OCI-LY3 (cell line): ENCODE measurements around the gene TCEAL9.

Experiments
- EZH2phosphoT487 ChIP-seq: fragments of 200-600 bp; shearing (Covaris generic); IDR thresholded peaks from 2 replicates; pipeline ENCODE4 v1.6.1; 2018; ENCODE audit warnings: antibody characterized with exemption, mixed run types, low read depth
- TF ChIP-seq, protein P1 (sequence below): fragments of 200-600, 300-600 bp; sonication (generic); IDR thresholded peaks from 2 replicates; pipeline ENCODE4 v1.5.1; 2014; ENCODE audit warnings: antibody characterized with exemption, low read length, low read depth

DNA sequence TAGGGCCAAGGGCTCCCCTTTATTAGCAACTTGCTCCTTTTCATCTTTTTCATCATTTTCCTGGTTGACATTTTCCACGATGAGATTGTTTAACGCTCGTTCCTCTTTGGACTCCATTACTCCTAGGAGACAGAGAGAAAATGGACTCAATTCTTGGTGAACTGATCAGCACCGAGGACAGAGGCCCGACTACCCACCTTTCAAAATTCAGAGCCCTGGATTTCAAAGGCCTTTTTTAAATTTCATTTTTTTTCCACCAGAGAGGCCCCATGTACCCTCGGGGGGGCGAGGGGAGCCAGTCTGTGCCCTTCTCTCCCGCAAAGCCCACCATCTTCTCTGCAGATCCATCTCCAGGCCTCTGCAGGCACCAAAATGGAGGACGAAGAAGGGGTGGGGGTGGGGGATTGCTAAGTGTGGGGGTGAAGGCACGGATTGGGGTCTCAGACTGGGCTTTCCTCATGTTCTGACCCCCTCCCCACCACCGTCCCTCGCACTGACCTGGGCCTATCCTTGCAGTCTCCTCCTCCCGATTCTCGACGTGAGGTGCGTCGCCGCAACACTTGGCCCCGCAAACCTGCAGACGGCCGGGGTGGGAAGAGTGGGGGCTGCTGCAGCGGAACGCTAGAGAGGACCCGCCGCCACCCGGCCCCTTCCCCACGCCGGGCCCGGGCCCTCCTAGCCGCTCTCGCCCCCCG lies 46.3 kb upstream of the TCEAL9 start:
- TF ChIP-seq, protein P1, sequence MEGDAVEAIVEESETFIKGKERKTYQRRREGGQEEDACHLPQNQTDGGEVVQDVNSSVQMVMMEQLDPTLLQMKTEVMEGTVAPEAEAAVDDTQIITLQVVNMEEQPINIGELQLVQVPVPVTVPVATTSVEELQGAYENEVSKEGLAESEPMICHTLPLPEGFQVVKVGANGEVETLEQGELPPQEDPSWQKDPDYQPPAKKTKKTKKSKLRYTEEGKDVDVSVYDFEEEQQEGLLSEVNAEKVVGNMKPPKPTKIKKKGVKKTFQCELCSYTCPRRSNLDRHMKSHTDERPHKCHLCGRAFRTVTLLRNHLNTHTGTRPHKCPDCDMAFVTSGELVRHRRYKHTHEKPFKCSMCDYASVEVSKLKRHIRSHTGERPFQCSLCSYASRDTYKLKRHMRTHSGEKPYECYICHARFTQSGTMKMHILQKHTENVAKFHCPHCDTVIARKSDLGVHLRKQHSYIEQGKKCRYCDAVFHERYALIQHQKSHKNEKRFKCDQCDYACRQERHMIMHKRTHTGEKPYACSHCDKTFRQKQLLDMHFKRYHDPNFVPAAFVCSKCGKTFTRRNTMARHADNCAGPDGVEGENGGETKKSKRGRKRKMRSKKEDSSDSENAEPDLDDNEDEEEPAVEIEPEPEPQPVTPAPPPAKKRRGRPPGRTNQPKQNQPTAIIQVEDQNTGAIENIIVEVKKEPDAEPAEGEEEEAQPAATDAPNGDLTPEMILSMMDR: no peak
- TF ChIP-seq EZH2phosphoT487: no peak
